Panc1 (cell line): ENCODE measurements around the gene RNF224. TPM values are rescaled to one million over a fixed set of nuclear protein-coding genes. Genes with fewer than 3 reads are reported as not detected.

Source experiments
- ATAC-seq: fragments of 200-7000 bp; cut with Tn5 transposase; 2 replicates; pipeline ENCODE4 v1.9.1; 2020; ENCODE audit warnings: mild to moderate bottlenecking, moderate library complexity
- BruUV-seq: library from RNA; stranded (reverse); fragments of 400-500 nt; replicated peaks from 2 replicates; lab custom pipeline; 2021; lab: Mats Ljungman, UMichigan
- CTCF ChIA-PET: fragments of 300-600 bp; sonication (Branson Sonifier 250); formaldehyde crosslinking; loops from one replicate; lab custom pipeline; 2022; ENCODE audit warnings: antibody characterized with exemption; lab: Charles Lee
- POLR2A ChIA-PET: fragments of 300-600 bp; sonication (Branson Sonifier 250); formaldehyde crosslinking; loops from one replicate; lab custom pipeline; 2022; ENCODE audit warnings: antibody characterized with exemption; lab: Charles Lee
- DNase-seq: peaks from one replicate; pipeline ENCODE4 v3.0.0-alpha.2; 2010; ENCODE audit warnings: low read depth, low spot score
- H3K27ac ChIP-seq: 2 replicates; pipeline ENCODE4 v1.5.1; 2011; ENCODE audit warnings: mild to moderate bottlenecking, low read length, inconsistent platforms
- H3K27me3 ChIP-seq: fragments of 200-500 bp; sonication (Bioruptor generic); 2 replicates; pipeline ENCODE4 v1.6.0; 2014; ENCODE audit warnings: low read length, inconsistent platforms; ENCODE audit not compliant: control insufficient read depth, insufficient read depth
- H3K36me3 ChIP-seq: fragments of 200-500 bp; sonication (Bioruptor generic); 2 replicates; pipeline ENCODE4 v1.5.1; 2014; ENCODE audit warnings: inconsistent platforms, mild to moderate bottlenecking, low read length, moderate library complexity; ENCODE audit not compliant: control insufficient read depth, insufficient read depth
- H3K4me1 ChIP-seq: 2 replicates; pipeline ENCODE4 v1.5.1; 2011; ENCODE audit warnings: inconsistent platforms, mild to moderate bottlenecking, low read length, moderate library complexity; ENCODE audit not compliant: control insufficient read depth, insufficient read depth
- H3K4me3 ChIP-seq, 2 experiments: 2 replicates each; pipeline ENCODE4 v1.5.1; 2011 to 2012; ENCODE audit warnings: low read depth in 2 of 2, low read length in 2 of 2, mild to moderate bottlenecking in 2 of 2, inconsistent platforms in 1 of 2, moderate library complexity in 1 of 2
- H3K9me3 ChIP-seq: fragments of 200-500 bp; sonication (Bioruptor generic); 2 replicates; pipeline ENCODE4 v1.5.1; 2014; ENCODE audit warnings: low read depth, mild to moderate bottlenecking, inconsistent platforms, low read length, moderate library complexity; ENCODE audit not compliant: control insufficient read depth, insufficient read depth
- CTCF ChIP-seq: fragments of 450-650 bp; IDR thresholded peaks from 2 replicates; pipeline ENCODE4 v1.5.1; 2017; ENCODE audit warnings: mild to moderate bottlenecking
- POLR2AphosphoS5 ChIP-seq: IDR thresholded peaks from 2 replicates; pipeline ENCODE4 v1.6.1; 2012; ENCODE audit warnings: mild to moderate bottlenecking, low read depth, low read length, moderate library complexity
- SIN3A ChIP-seq: IDR thresholded peaks from 2 replicates; pipeline ENCODE4 v1.6.1; 2012; ENCODE audit warnings: low read depth, mild to moderate bottlenecking, low read length, moderate library complexity, borderline replicate concordance; ENCODE audit not compliant: insufficient read depth
- TCF7L2 ChIP-seq: IDR thresholded peaks from 2 replicates; pipeline ENCODE4 v1.6.1; 2011; ENCODE audit warnings: mild to moderate bottlenecking, low read depth, low read length, inconsistent platforms
- in situ Hi-C: cut with HindIII; loops from 2 replicates; pipeline ENCODE4 v1.10.0; 2016; ENCODE audit warnings: low sequenced_read_pairs, low pct_unique_long_range_greater_than_20kb
- intact Hi-C: fragments of 100-400 bp; cut with micrococcal nuclease; formaldehyde crosslinking; loops from one replicate; pipeline ENCODE4 v1.10.0; 2022; ENCODE audit not compliant: unreplicated experiment
- total RNA-seq: library from RNA; stranded (reverse); gene quantifications from one replicate; pipeline ENCODE4 v1.2.1, GENCODE V29; 2021; ENCODE audit not compliant: unreplicated experiment
- TF ChIP-seq, protein P1 (sequence below), 2 experiments: IDR thresholded peaks; 2 replicates each; pipeline ENCODE4 v1.6.1; 2011 to 2012; ENCODE audit warnings: low read depth in 2 of 2, control low read depth in 1 of 2, low read length in 1 of 2, mild to moderate bottlenecking in 1 of 2, moderate library complexity in 1 of 2; ENCODE audit not compliant: insufficient read depth in 1 of 2

Gene RNF224
- total RNA-seq, 1 experiment from 2014 or later = 0.15 TPM

DNA sequence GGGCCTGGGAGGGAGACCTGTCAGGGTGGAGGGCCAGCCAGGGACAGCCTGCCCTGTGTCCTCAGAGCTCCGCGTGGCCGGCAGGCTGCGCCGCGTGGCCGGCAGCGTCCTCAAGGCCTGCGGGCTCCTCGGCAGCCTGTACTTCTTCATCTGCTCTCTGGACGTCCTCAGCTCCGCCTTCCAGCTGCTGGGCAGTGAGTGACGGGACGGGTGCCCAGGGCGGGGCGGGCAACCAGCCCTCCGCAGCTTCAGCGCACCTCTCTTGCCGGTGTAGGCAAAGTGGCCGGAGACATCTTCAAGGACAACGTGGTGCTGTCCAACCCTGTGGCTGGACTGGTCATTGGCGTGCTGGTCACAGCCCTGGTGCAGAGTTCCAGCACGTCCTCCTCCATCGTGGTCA lies 5.2 kb downstream of the RNF224 start:
- H3K4me3 ChIP-seq = no peak overlapping the region
- ChIA-PET POLR2A (no interaction called here), CTCF (interaction anchor here (0.6 kb wide), 1 partner anchor 101 kb away, joined by 4 read pairs; no protein-coding TSS in a partner anchor)
- DNase-seq (no peak), ATAC-seq (no peak)
- peaks cover 10% of the 10 kb centered on the region for H3K4me1 ChIP-seq
- TF ChIP-seq, protein P1, sequence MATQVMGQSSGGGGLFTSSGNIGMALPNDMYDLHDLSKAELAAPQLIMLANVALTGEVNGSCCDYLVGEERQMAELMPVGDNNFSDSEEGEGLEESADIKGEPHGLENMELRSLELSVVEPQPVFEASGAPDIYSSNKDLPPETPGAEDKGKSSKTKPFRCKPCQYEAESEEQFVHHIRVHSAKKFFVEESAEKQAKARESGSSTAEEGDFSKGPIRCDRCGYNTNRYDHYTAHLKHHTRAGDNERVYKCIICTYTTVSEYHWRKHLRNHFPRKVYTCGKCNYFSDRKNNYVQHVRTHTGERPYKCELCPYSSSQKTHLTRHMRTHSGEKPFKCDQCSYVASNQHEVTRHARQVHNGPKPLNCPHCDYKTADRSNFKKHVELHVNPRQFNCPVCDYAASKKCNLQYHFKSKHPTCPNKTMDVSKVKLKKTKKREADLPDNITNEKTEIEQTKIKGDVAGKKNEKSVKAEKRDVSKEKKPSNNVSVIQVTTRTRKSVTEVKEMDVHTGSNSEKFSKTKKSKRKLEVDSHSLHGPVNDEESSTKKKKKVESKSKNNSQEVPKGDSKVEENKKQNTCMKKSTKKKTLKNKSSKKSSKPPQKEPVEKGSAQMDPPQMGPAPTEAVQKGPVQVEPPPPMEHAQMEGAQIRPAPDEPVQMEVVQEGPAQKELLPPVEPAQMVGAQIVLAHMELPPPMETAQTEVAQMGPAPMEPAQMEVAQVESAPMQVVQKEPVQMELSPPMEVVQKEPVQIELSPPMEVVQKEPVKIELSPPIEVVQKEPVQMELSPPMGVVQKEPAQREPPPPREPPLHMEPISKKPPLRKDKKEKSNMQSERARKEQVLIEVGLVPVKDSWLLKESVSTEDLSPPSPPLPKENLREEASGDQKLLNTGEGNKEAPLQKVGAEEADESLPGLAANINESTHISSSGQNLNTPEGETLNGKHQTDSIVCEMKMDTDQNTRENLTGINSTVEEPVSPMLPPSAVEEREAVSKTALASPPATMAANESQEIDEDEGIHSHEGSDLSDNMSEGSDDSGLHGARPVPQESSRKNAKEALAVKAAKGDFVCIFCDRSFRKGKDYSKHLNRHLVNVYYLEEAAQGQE (IDR thresholded peaks at IDR 0.05; ENCODE audit: insufficient read depth in 1 of 2, low read depth in 2 of 2, low read length in 1 of 2) = no peak
- no peak for TF ChIP-seq TCF7L2
- no peak for TF ChIP-seq POLR2AphosphoS5
- no peak for TF ChIP-seq SIN3A
- TF ChIP-seq CTCF = no peak
- in situ Hi-C loops (no loop called here), intact Hi-C loops (no loop called here)
- H3K27me3 ChIP-seq = no peaks in the 10 kb centered on the region
- H3K36me3 ChIP-seq = no peaks in the 10 kb centered on the region
- BruUV-seq = no TSS peak
- H3K9me3 ChIP-seq = no peaks in the 10 kb centered on the region
- no peak overlapping the region for H3K27ac ChIP-seq

- intact Hi-C loops (no loop called here), in situ Hi-C loops (no loop called here)
- no TSS peak for BruUV-seq
- DNase-seq (no peak), ATAC-seq (no peak)
- no peaks in the 10 kb centered on the region for H3K9me3 ChIP-seq
- H3K27ac ChIP-seq = no peak overlapping the region
- TF ChIP-seq CTCF (no peak; the same call in 1 of the 2 replicates), TCF7L2 (no peak), SIN3A (no peak), POLR2AphosphoS5 (no peak)
- TF ChIP-seq, protein P1 (IDR thresholded peaks at IDR 0.05; ENCODE audit: insufficient read depth in 1 of 2, low read depth in 2 of 2, low read length in 1 of 2) = no peak
- peaks cover 18% of the 10 kb centered on the region for H3K4me1 ChIP-seq
- H3K36me3 ChIP-seq = no peaks in the 10 kb centered on the region
- ChIA-PET CTCF (interaction anchor here (0.7 kb wide), 3 partner anchors 46 to 467 kb away, joined by 5 to 8 read pairs (median 6); no protein-coding TSS in a partner anchor), POLR2A (no interaction called here)
- no peaks in the 10 kb centered on the region for H3K27me3 ChIP-seq
- H3K4me3 ChIP-seq = no peak overlapping the region
These were observed 6.1 kb downstream of the RNF224 start for GRCh38 chr9:137233143-137233980.
